HepG2 (cell line): ENCODE data around the gene SRRM3. TPM values are rescaled to one million over a fixed set of nuclear protein-coding genes. Genes with fewer than 3 reads are reported as not detected.
A peak's percentile ranks its signal among the peaks of the same experiment; 100 is the strongest.

Source experiments
- ATAC-seq: fragments of 200-7000 bp; cut with Tn5 transposase; 3 replicates; pipeline ENCODE4 v1.9.1; 2020; ENCODE audit warnings: mild to moderate bottlenecking, moderate library complexity
- BruUV-seq: library from RNA; stranded (reverse); fragments of 400-500 nt; replicated peaks from 2 replicates; lab custom pipeline; 2021; lab: Mats Ljungman, UMichigan
- CTCF ChIA-PET: fragments of 300-600 bp; formaldehyde crosslinking; extraction: SDS; loops from one replicate; lab custom pipeline; 2021; ENCODE audit warnings: low total read pairs, inconsistent platforms, low intra/inter-chr PET ratio; lab: Yijun Ruan, JAX
- POLR2A ChIA-PET: fragments of 350-600 bp; sonication (Branson Sonifier 250); formaldehyde crosslinking; loops from one replicate; lab custom pipeline; 2020; ENCODE audit warnings: antibody characterized with exemption, inconsistent platforms; lab: Yijun Ruan, JAX
- DNase-seq: peaks from one replicate; pipeline ENCODE4 v3.0.0-alpha.2; 2015; ENCODE audit warnings: low spot score
- FAIRE-seq: peaks from 3 replicates; lab custom pipeline; 2011; peaks lifted over from hg19 to GRCh38; lab: Jason Lieb, UNC
- H2AFZ ChIP-seq: one replicate; pipeline ENCODE4 v1.6.1; 2011; ENCODE audit warnings: low read length, inconsistent platforms
- H3K27ac ChIP-seq: fragments of 300-600 bp; 3 replicates; pipeline ENCODE4 v1.8.0; 2011; ENCODE audit warnings: mixed run types, mild to moderate bottlenecking, mixed read lengths, low read length, inconsistent platforms; ENCODE audit not compliant: insufficient read depth; ENCODE audit errors: extremely low read length
- H3K27me3 ChIP-seq, 2 experiments: fragments of 200-600 bp in 1 of 2; 2 replicates in 1 of 2; 3 replicates in 1 of 2; pipeline versions ENCODE4 v1.6.0 to v1.8.0; 2011; ENCODE audit warnings: low read length in 2 of 2, mild to moderate bottlenecking in 2 of 2, moderate library complexity in 2 of 2, inconsistent platforms in 1 of 2; ENCODE audit not compliant: insufficient read depth in 2 of 2, control insufficient read depth in 1 of 2
- H3K36me3 ChIP-seq, 2 experiments: fragments of 200-600 bp in 1 of 2; replicated peaks in 1 of 2; 2 replicates in 1 of 2; 3 replicates in 1 of 2; pipeline versions ENCODE4 v1.5.1 to v1.8.0; 2011; ENCODE audit warnings: low read length in 2 of 2, inconsistent platforms in 1 of 2; ENCODE audit not compliant: insufficient read depth in 2 of 2, control insufficient read depth in 1 of 2
- H3K4me1 ChIP-seq: 2 replicates; pipeline ENCODE4 v1.5.1; 2012; ENCODE audit warnings: low read length, inconsistent platforms; ENCODE audit not compliant: insufficient read depth
- H3K4me2 ChIP-seq: 2 replicates; pipeline ENCODE4 v1.6.0; 2011; ENCODE audit warnings: low read depth, low read length, inconsistent platforms
- H3K4me3 ChIP-seq, 3 experiments: fragments of 200-600 bp in 1 of 3; sonication (generic), shearing (Covaris generic) in 1 of 3; replicated peaks in 1 of 3; 2 replicates each; pipeline ENCODE4 v1.5.1; 2011 to 2016; ENCODE audit warnings: low read length in 3 of 3, inconsistent platforms in 2 of 3, low read depth in 2 of 3, mild to moderate bottlenecking in 2 of 3, control low read depth in 1 of 3, mixed read lengths in 1 of 3; ENCODE audit not compliant: insufficient read depth in 1 of 3
- H3K79me2 ChIP-seq: one replicate; pipeline ENCODE4 v1.6.1; 2011; ENCODE audit warnings: low read length, inconsistent platforms; ENCODE audit not compliant: insufficient read depth
- H3K9ac ChIP-seq: 2 replicates; pipeline ENCODE4 v1.6.0; 2011; ENCODE audit warnings: mild to moderate bottlenecking, low read depth, low read length, inconsistent platforms; ENCODE audit not compliant: insufficient read depth
- H3K9me3 ChIP-seq: 2 replicates; pipeline ENCODE4 v1.5.1; 2012; ENCODE audit warnings: mild to moderate bottlenecking, low read length
- H4K20me1 ChIP-seq: 2 replicates; pipeline ENCODE4 v1.6.0; 2011; ENCODE audit warnings: inconsistent platforms, mild to moderate bottlenecking, low read length, moderate library complexity; ENCODE audit not compliant: insufficient read depth
- NKX3-1 ChIP-seq: sonication (generic); formaldehyde crosslinking; IDR thresholded peaks from 2 replicates; pipeline ENCODE4 v1.5.0; 2020; ENCODE audit warnings: missing genetic modification reagents
- TAF15 ChIP-seq: fragments of 200-400 bp; formaldehyde crosslinking; IDR thresholded peaks from one replicate; pipeline ENCODE4 v1.6.1; 2018; ENCODE audit warnings: mild to moderate bottlenecking, low read depth, low read length; ENCODE audit not compliant: poor library complexity, severe bottlenecking
- ZNF101 ChIP-seq: sonication (generic); formaldehyde crosslinking; IDR thresholded peaks from 2 replicates; pipeline ENCODE4 v1.4.0; 2020; ENCODE audit warnings: mild to moderate bottlenecking, low read depth, missing genetic modification reagents, borderline replicate concordance
- ZNF326 ChIP-seq: sonication (generic); formaldehyde crosslinking; IDR thresholded peaks from 2 replicates; pipeline ENCODE4 v1.4.0; 2020; ENCODE audit warnings: missing genetic modification reagents, borderline replicate concordance
- ZNF543 ChIP-seq: sonication (generic); formaldehyde crosslinking; IDR thresholded peaks from 2 replicates; pipeline ENCODE4 v1.4.0; 2020; ENCODE audit warnings: mild to moderate bottlenecking, missing genetic modification reagents
- ZNF746 ChIP-seq: sonication (generic); formaldehyde crosslinking; IDR thresholded peaks from 2 replicates; pipeline ENCODE4 v1.8.0; 2022; ENCODE audit warnings: mild to moderate bottlenecking, missing genetic modification reagents
- ZNF772 ChIP-seq: sonication (generic); formaldehyde crosslinking; IDR thresholded peaks from 2 replicates; pipeline ENCODE4 v1.5.0; 2020; ENCODE audit warnings: mild to moderate bottlenecking, missing genetic modification reagents
- ZNF780A ChIP-seq: sonication (generic); formaldehyde crosslinking; IDR thresholded peaks from 2 replicates; pipeline ENCODE4 v1.8.0; 2022; ENCODE audit warnings: mild to moderate bottlenecking, missing genetic modification reagents, moderate library complexity
- WGBS: methylation state at CpG from one replicate; pipeline ENCODE4 v1.1.6; 2017; ENCODE audit warnings: low lambda C conversion rate; 5-methylcytosine and 5-hydroxymethylcytosine counted together
- in situ Hi-C: cut with HindIII; loops from 2 replicates; pipeline ENCODE4 v1.10.0; 2017; ENCODE audit warnings: low pct_unique_long_range_greater_than_20kb; ENCODE audit not compliant: extremely low pct_ligation_motif_present
- intact Hi-C: fragments of 100-400 bp; cut with micrococcal nuclease; formaldehyde crosslinking; loops from one replicate; pipeline ENCODE4 v1.10.0; 2022; ENCODE audit not compliant: unreplicated experiment
- polyA plus RNA-seq, 8 experiments: library from polyadenylated mRNA; depleted of rRNA in 3 of 8; stranded (reverse) in 7 of 8; unstranded in 1 of 8; fragments of >200 nt; fragmentation: Illumina TruSeq in 4 of 8; extraction: Trizol in 4 of 8; gene quantifications; 2 replicates each; pipeline versions ENCODE4 v1.2.1 to v1.2.3, GENCODE V29; 2011 to 2016; ENCODE audit warnings: low read depth in 4 of 8, missing spikeins in 1 of 8, mixed read lengths in 1 of 8; ENCODE audit not compliant: insufficient read depth in 1 of 8
- total RNA-seq, 5 experiments: library from RNA; depleted of rRNA; stranded (reverse); fragments of >200 nt; fragmentation: Illumina TruSeq; extraction: Trizol; gene quantifications; 2 replicates each; pipeline ENCODE4 v1.2.3, GENCODE V29; 2016; ENCODE audit warnings: low read depth in 1 of 5
- TF ChIP-seq, protein P1 (sequence below): sonication (generic); formaldehyde crosslinking; conservative IDR thresholded peaks from 2 replicates; pipeline ENCODE4 v1.8.0; 2022; ENCODE audit warnings: low read depth, missing genetic modification reagents
- TF ChIP-seq, protein P2 (sequence below): sonication (generic); formaldehyde crosslinking; IDR thresholded peaks from 2 replicates; pipeline ENCODE4 v1.4.0; 2020; ENCODE audit warnings: missing genetic modification reagents

The SRRM3 gene
- total and polyA plus RNA-seq, 2 of the 13 experiments (the other 11 are each of a cell fraction or from before 2014, with no cell fraction given) = 0.13 to 0.54 TPM

DNA sequence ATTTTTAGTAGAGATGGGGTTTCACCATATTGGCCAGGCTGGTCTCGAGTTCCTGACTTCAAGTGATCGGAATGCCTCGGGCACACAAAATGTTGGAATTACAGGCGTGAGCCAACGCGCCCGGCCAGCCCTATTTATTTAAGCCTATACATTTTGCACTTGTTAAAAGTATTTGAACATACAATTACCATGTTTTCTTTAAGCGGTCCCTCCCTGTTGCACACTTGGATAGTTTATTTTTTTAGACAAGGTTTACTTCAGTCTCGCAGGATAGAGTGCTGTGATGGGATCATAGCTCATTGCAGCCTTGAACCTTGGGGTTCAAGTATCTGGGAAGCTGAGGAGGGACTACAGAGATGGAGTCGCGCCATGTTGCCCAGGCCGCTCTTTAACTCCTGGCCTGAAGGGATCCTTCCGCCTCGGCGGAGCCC is 35.7 kb upstream of the SRRM3 start:
- WGBS = 88% methylated on average over 15 of the region's 15 CpGs
- peaks cover 24% of the 10 kb centered on the region for H3K4me1 ChIP-seq
- H3K36me3 ChIP-seq = no peaks in the 10 kb centered on the region
- TSS peak; percentile 99 for BruUV-seq
- H3K9ac ChIP-seq = peak overlapping the region; percentile 86
- H3K27me3 ChIP-seq = no peaks in the 10 kb centered on the region
- ChIA-PET CTCF (no interaction called here), POLR2A (interaction anchor here (1.0 to 2.2 kb wide), 10 partner anchors 11 to 137 kb away, joined by 3 to 14 read pairs (median 5); partner anchors contain the start of genes HSPB1, MDH2 and STYXL1)
- peak overlapping the region; percentile 56 for H2AFZ ChIP-seq
- no peak for FAIRE-seq
- in situ Hi-C loops = no loop called here
- peak overlapping the region in 2 of 3 experiments; percentile 29 to 82; a peak in 5 of 6 replicates for H3K4me3 ChIP-seq
- H3K27ac ChIP-seq = peak overlapping the region; percentile 75
- H3K9me3 ChIP-seq = no peaks in the 10 kb centered on the region
- peak overlapping the region; percentile 91 for H3K4me2 ChIP-seq
- H3K79me2 ChIP-seq = no peaks in the 10 kb centered on the region
- TF ChIP-seq ZNF326 (CRISPR knock-in tag) (no peak), ZNF543 (CRISPR knock-in tag) (no peak), TAF15 (no peak), ZNF101 (CRISPR knock-in tag) (no peak), ZNF746 (no peak), ZNF772 (CRISPR knock-in tag) (peak; percentile 3; the same call in 1 of the 2 replicates)
- intact Hi-C loops = no loop called here
- H4K20me1 ChIP-seq = no peaks in the 10 kb centered on the region
- no peak for ATAC-seq
- no peak for DNase-seq

DNA sequence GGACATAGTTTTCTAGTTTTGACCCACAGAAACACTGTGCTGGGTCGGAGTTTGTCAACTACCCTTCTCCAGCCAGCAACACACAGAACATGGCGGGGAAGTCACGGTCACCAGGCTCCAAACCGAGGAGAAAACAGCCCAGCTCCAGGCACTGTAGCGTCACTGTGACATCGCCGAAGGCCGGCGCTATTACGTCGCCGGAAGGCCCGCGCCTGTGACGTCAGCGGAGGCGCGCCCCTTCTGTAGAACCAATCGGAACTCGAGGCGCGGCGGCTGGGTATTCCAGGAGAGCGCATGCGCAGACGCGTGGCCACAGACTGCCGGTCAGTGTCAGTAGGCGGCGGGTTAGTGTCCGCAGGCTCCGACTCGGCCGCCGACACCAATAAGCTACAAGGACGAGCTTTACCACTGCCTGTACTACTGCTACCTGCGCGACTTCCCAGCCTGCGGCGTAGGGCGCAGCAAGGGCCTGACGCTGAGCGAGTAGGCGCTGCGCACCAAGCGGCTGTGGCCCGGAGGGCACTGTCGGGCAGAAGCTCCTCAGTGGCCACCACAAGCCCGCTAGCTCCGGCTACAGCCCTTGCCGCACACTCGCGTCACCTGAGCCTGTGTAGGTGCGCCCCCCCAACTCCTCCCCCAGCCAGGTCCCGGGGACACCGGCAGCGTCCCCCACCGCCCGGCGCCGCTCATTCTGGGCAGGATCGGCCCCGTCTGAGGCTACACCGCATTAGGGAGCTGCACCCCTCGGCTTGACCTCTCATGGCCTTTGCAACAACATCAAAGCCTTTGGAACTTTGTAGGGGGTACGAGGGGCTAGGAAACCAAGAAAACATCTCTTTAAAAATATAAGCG is 35.1 kb upstream of the SRRM3 start:
- Histone ChIP-seq H3K4me1 (peaks cover 24% of the 10 kb centered on the region), H4K20me1 (no peaks in the 10 kb centered on the region), H3K36me3 (no peaks in the 10 kb centered on the region), H3K27me3 (no peaks in the 10 kb centered on the region), H3K4me3 (peak overlapping the region; percentile 66 to 82 (median 72); a peak in 5 of 6 replicates), H2AFZ (peak overlapping the region; percentile 56), H3K9ac (peak overlapping the region; percentile 86), H3K27ac (peak overlapping the region; percentile 75), H3K4me2 (peak overlapping the region; percentile 91), H3K79me2 (no peaks in the 10 kb centered on the region), H3K9me3 (no peaks in the 10 kb centered on the region)
- ChIA-PET CTCF (no interaction called here), POLR2A (interaction anchor here (1.0 to 2.2 kb wide), 13 partner anchors 11 to 140 kb away, joined by 3 to 14 read pairs (median 4); partner anchors contain the start of genes HSPB1, MDH2 and STYXL1)
- in situ Hi-C loops (no loop called here), intact Hi-C loops (no loop called here)
- DNase-seq (peak; percentile 91), ATAC-seq (peak; percentile 97), FAIRE-seq (peak; percentile 18)
- WGBS = 7% methylated on average over 30 of the region's 67 CpGs
- BruUV-seq = TSS peak; percentile 99
- TF ChIP-seq ZNF780A (no peak), NKX3-1 (CRISPR knock-in tag) (no peak)
- TF ChIP-seq, protein P1, sequence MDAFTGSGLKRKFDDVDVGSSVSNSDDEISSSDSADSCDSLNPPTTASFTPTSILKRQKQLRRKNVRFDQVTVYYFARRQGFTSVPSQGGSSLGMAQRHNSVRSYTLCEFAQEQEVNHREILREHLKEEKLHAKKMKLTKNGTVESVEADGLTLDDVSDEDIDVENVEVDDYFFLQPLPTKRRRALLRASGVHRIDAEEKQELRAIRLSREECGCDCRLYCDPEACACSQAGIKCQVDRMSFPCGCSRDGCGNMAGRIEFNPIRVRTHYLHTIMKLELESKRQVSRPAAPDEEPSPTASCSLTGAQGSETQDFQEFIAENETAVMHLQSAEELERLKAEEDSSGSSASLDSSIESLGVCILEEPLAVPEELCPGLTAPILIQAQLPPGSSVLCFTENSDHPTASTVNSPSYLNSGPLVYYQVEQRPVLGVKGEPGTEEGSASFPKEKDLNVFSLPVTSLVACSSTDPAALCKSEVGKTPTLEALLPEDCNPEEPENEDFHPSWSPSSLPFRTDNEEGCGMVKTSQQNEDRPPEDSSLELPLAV = no peak
- TF ChIP-seq, protein P2, sequence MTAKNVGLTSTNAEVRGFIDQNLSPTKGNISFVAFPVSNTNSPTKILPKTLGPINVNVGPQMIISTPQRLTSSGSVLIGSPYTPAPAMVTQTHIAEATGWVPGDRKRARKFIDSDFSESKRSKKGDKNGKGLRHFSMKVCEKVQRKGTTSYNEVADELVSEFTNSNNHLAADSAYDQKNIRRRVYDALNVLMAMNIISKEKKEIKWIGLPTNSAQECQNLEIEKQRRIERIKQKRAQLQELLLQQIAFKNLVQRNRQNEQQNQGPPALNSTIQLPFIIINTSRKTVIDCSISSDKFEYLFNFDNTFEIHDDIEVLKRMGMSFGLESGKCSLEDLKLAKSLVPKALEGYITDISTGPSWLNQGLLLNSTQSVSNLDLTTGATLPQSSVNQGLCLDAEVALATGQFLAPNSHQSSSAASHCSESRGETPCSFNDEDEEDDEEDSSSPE (CRISPR knock-in tag) = peak; percentile 83
